ENCODE measurements around the gene CRYL1. TPM values are rescaled to one million over a fixed set of nuclear protein-coding genes. Genes with fewer than 3 reads are reported as not detected.

The CRYL1 gene
- total and polyA plus RNA-seq, 2 of the 8 experiments (the other 6 are each of a cell fraction or from before 2014, with no cell fraction given): 1.9 to 6.4 TPM

DNA sequence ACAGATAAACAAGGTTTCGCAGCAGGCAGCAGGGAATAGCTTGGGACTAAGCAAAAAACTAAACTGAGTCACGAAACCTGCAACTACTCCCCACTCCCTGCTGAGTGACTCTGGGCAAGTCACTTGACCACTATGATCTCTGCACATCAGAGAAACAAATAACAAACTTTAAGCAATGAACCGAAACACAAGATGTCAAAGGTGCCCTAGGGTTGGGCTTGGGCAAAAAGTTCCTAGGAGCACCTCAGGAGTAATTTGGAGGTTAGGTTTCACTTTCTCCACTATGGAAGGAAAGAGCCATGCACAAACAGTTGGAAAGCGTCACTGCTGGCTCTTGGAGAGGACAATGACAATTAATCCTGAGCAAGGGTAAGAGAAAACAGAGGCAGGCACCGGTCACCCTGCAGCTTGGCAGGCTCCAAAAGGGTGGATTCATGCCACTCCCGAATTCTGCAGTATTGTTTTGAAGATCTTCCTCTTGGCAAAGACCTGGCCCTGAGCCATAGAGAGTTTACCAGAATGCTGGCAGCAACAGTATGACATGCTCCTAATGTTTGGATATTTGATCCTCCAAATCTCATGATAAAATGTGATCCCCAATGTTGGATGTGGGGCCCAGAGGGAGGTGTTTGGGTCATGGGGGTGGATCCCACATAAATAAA is 60.3 kb downstream of the CRYL1 start (continued):
- no peak for TF ChIP-seq SIN3A (conservative IDR thresholded peaks at IDR 0.05 in 1 of 2, IDR thresholded peaks at IDR 0.05 in 1 of 2; ENCODE audit: low read depth in 1 of 2, low read length in 2 of 2)
- TF ChIP-seq SUZ12 (IDR thresholded peaks at IDR 0.05; ENCODE audit: low read length): no peak
